CD8-positive, alpha-beta memory T cell (primary cell): ENCODE results near the gene ZNF730. TPM values are rescaled to one million over a fixed set of nuclear protein-coding genes. Genes with fewer than 3 reads are reported as not detected.
"Not testable (repeated sequence)": the region's sequence is repeated elsewhere in the genome, so short reads cannot be mapped to it uniquely, and the experiment has no call there.

ENCODE experiments used
- CTCF ChIA-PET: fragments of 350-600 bp; sonication (Branson Sonifier 250); formaldehyde crosslinking; loops from one replicate; lab custom pipeline; 2021; ENCODE audit warnings: antibody characterized with exemption; lab: Charles Lee
- POLR2A ChIA-PET: fragments of 350-600 bp; sonication (Branson Sonifier 250); formaldehyde crosslinking; loops from one replicate; lab custom pipeline; 2021; ENCODE audit warnings: antibody characterized with exemption; lab: Charles Lee
- DNase-seq, 5 donors: peaks; one replicate each; pipeline versions ENCODE4 v3.0.0 to v3.0.0-alpha.2; 2020 to 2022; ENCODE audit warnings: mixed read lengths in 1 of 5
- H3K27ac ChIP-seq: one replicate; pipeline ENCODE4 v1.7.0; 2013; ENCODE audit warnings: low read depth, mild to moderate bottlenecking, low read length, moderate library complexity
- H3K27me3 ChIP-seq: 2 replicates; pipeline ENCODE4 v1.7.0; 2013; ENCODE audit warnings: low read length, mild to moderate bottlenecking; ENCODE audit not compliant: insufficient read depth, poor library complexity, severe bottlenecking
- H3K36me3 ChIP-seq: 2 replicates; pipeline ENCODE4 v1.7.0; 2013; ENCODE audit warnings: mild to moderate bottlenecking, low read length, moderate library complexity; ENCODE audit not compliant: insufficient read depth
- H3K4me1 ChIP-seq: 2 replicates; pipeline ENCODE4 v1.7.0; 2013; ENCODE audit warnings: mild to moderate bottlenecking, low read length, moderate library complexity; ENCODE audit not compliant: insufficient read depth
- H3K4me3 ChIP-seq: 2 replicates; pipeline ENCODE4 v1.7.0; 2013; ENCODE audit warnings: mild to moderate bottlenecking, low read length
- H3K9me3 ChIP-seq: 2 replicates; pipeline ENCODE4 v1.7.0; 2013; ENCODE audit warnings: mild to moderate bottlenecking, low read length
- H3K27ac Mint-ChIP-seq, 8 donors: one replicate each; pipeline ENCODE4 v1.8.0; 2020 to 2021; ENCODE audit warnings: mixed read lengths in 8 of 8, mild to moderate bottlenecking in 6 of 8, inconsistent platforms in 3 of 8, moderate library complexity in 3 of 8
- H3K27me3 Mint-ChIP-seq, 2 donors: one replicate each; pipeline ENCODE4 v1.8.0; 2020 to 2021; ENCODE audit warnings: mixed read lengths in 2 of 2, mild to moderate bottlenecking in 1 of 2, moderate library complexity in 1 of 2
- H3K36me3 Mint-ChIP-seq, 3 donors: one replicate each; pipeline ENCODE4 v1.8.0; 2020 to 2021; ENCODE audit warnings: mixed read lengths in 3 of 3, inconsistent platforms in 1 of 3, mild to moderate bottlenecking in 1 of 3
- H3K4me1 Mint-ChIP-seq, 3 donors: one replicate each; pipeline ENCODE4 v1.8.0; 2020 to 2021; ENCODE audit warnings: mixed read lengths in 3 of 3, inconsistent platforms in 1 of 3, mild to moderate bottlenecking in 1 of 3
- H3K4me3 Mint-ChIP-seq, 7 donors: one replicate each; pipeline ENCODE4 v1.8.0; 2020 to 2021; ENCODE audit warnings: mixed read lengths in 7 of 7, mild to moderate bottlenecking in 6 of 7, moderate library complexity in 4 of 7, inconsistent platforms in 2 of 7
- H3K9me3 Mint-ChIP-seq, 5 donors: one replicate each; pipeline ENCODE4 v1.8.0; 2020 to 2022; ENCODE audit warnings: mixed read lengths in 5 of 5, mild to moderate bottlenecking in 3 of 5, moderate library complexity in 2 of 5, inconsistent platforms in 1 of 5
- polyA plus RNA-seq: library from polyadenylated mRNA; unstranded; fragments of 300-500 nt; fragmentation: Illumina TruSeq; gene quantifications from one replicate; pipeline ENCODE4 v1.2.3, GENCODE V29; 2021
- total RNA-seq, 2 experiments: library from RNA; stranded (reverse); gene quantifications; one replicate each; pipeline ENCODE4 v1.2.3, GENCODE V29; 2021

Gene ZNF730
- total and polyA plus RNA-seq, 3 experiments from 2014 or later, result 0.51 to 0.57 TPM; not detected in 1

DNA sequence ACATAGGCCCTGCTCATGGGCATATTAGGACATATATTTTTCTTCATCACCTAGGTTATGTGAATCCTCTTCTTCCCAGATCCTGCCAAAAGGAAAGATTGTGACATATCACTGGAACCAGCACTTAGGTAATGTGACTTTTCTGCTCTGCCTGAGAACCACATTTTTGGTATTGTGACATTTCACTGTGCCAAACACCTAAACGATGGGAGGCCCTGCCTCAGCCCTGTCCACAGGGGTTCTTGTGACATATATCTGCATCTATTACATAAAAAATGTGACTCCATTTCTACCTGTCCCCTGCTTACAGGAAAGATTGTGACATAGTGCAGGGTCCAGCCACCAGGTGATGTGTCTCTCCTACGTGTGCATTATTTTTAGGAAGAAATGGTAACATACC is 18.5 kb upstream of the ZNF730 start:
- H3K27me3 Mint-ChIP-seq, result peaks cover 0 to 4% of the 10 kb centered on the region in 2 donors
- Histone ChIP-seq H3K27ac (no peak overlapping the region), H3K27me3 (no peaks in the 10 kb centered on the region), H3K36me3 (no peaks in the 10 kb centered on the region), H3K9me3 (no peaks in the 10 kb centered on the region), H3K4me3 (no peak overlapping the region), H3K4me1 (no peaks in the 10 kb centered on the region)
- POLR2A ChIA-PET, result no interaction called here
- peaks cover 0 to 2% (median 0%) of the 10 kb centered on the region in 3 donors for H3K36me3 Mint-ChIP-seq
- CTCF ChIA-PET, result no interaction called here
- no peaks in the 10 kb centered on the region for H3K4me1 Mint-ChIP-seq
- H3K27ac Mint-ChIP-seq, result no peak overlapping the region
- peaks cover 4 to 24% (median 19%) of the 10 kb centered on the region in 5 donors for H3K9me3 Mint-ChIP-seq
- DNase-seq, result no peak
- no peak overlapping the region for H3K4me3 Mint-ChIP-seq

- DNase-seq, result no peak
- Histone ChIP-seq H3K36me3 (no peaks in the 10 kb centered on the region), H3K27ac (no peak overlapping the region), H3K27me3 (no peaks in the 10 kb centered on the region), H3K4me1 (no peaks in the 10 kb centered on the region), H3K9me3 (no peaks in the 10 kb centered on the region), H3K4me3 (no peak overlapping the region)
- Mint-ChIP-seq H3K27me3 (peaks cover 0 to 4% of the 10 kb centered on the region in 2 donors), H3K4me1 (no peaks in the 10 kb centered on the region), H3K4me3 (no peak overlapping the region), H3K9me3 (peaks cover 4 to 20% (median 18%) of the 10 kb centered on the region in 5 donors), H3K27ac (no peak overlapping the region), H3K36me3 (peaks cover 0 to 2% (median 0%) of the 10 kb centered on the region in 3 donors)
- ChIA-PET POLR2A (no interaction called here), CTCF (no interaction called here)
Measured at GRCh38 chr19:23098988-23099387, 17.8 kb upstream of the ZNF730 start.

DNA sequence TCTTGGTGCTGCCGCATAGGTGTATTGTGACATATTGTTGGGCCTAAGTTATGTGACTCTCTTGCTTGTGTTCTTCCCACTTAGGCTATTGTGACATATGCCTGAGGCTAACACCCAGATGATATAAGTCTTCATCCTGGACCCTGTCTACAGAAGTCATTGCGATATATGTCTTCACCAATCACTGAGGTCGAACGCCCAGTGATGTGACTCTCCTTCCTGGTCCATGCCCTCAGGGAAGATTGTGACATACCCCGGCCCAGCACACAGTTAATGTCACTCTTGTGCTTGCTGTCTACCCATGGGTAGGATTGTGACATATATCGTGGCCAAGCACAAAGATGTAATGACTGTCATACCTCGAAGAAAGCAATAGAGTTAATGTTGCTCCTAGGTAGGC is 16.9 kb upstream of the ZNF730 start:
- Mint-ChIP-seq H3K27ac (no peak overlapping the region), H3K27me3 (peaks cover 0 to 4% of the 10 kb centered on the region in 2 donors), H3K9me3 (peaks cover 3 to 18% (median 16%) of the 10 kb centered on the region in 5 donors), H3K4me1 (no peaks in the 10 kb centered on the region), H3K36me3 (peaks cover 0 to 2% (median 0%) of the 10 kb centered on the region in 3 donors), H3K4me3 (no peak overlapping the region)
- no peak for DNase-seq
- Histone ChIP-seq H3K27ac (no peak overlapping the region), H3K4me1 (no peaks in the 10 kb centered on the region), H3K9me3 (no peaks in the 10 kb centered on the region), H3K27me3 (no peaks in the 10 kb centered on the region), H3K4me3 (no peak overlapping the region), H3K36me3 (no peaks in the 10 kb centered on the region)
- ChIA-PET CTCF (no interaction called here), POLR2A (no interaction called here)

DNA sequence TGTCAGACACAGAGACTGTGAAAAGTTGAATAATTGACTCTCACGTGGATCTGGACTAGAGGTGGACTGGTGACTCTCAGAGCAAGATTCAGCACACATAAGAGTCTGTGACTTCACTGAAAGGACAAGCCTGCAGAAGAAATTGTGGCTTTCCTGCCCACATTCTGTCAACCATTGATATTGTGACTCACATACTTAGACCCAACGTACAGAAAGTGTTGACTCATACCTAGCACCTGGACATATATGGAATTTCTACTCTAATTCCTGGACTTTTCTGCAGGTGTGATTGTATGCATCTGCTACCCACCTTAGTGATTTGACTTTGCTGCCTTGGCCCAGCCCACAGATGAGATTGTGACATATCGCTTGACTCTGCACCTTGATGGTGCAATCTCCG is 15.6 kb upstream of the ZNF730 start:
- DNase-seq, result no peak
- Histone ChIP-seq H3K27ac (no peak overlapping the region), H3K4me3 (no peak overlapping the region), H3K27me3 (no peaks in the 10 kb centered on the region), H3K36me3 (no peaks in the 10 kb centered on the region), H3K9me3 (no peaks in the 10 kb centered on the region), H3K4me1 (no peaks in the 10 kb centered on the region)
- Mint-ChIP-seq H3K36me3 (no peaks in the 10 kb centered on the region), H3K27ac (no peak overlapping the region), H3K4me1 (no peaks in the 10 kb centered on the region), H3K9me3 (peaks cover 0 to 20% (median 9%) of the 10 kb centered on the region in 5 donors), H3K4me3 (no peak overlapping the region), H3K27me3 (peaks cover 0 to 3% of the 10 kb centered on the region in 2 donors)
- POLR2A ChIA-PET, result no interaction called here
- CTCF ChIA-PET, result no interaction called here

DNA sequence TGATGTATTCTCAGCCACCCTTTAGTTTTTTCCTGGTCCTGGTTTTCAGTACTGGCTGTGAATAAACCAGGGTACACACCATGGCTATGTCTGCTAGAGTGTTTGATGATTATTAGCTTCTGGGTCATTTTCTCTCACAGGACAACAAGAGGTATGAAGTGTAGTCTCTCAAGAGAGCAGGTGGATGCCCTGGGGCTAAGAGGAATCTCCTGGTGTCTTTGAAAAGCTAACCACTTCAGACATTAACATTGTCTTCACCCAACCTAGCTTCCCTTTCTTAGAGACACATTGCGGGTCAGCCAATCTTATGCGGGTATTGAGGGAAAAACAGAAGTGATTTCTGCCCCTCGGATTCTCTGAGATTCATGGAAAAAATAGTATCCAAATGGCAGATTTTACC is 1.6 kb downstream of the ZNF730 start:
- POLR2A ChIA-PET, result no interaction called here

DNA sequence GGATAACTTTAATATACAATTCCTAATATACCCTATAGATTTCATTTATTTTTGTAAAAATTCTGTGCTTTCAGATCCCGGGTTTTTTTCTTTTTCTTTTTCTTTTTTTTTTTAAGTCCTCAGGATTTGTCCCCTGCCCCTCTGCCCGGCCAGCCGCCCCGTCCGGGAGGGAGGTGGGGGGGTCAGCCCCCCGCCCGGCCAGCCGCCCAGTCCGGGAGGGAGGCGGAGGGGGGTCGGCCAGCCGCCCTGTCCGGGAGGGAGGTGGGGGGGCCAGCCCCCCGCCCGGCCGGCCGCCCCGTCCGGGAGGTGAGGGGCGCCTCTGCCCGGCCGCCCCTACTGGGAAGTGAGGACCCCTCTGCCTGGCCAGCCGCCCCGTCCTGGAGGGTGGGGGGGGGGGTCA is 17.4 kb downstream of the ZNF730 start:
- H3K27ac ChIP-seq, H3K4me3 ChIP-seq, H3K9me3 ChIP-seq, CTCF ChIA-PET, H3K36me3 Mint-ChIP-seq, H3K27me3 Mint-ChIP-seq, H3K36me3 ChIP-seq, POLR2A ChIA-PET, H3K4me1 Mint-ChIP-seq, H3K4me3 Mint-ChIP-seq, DNase-seq, H3K27ac Mint-ChIP-seq, H3K4me1 ChIP-seq, H3K27me3 ChIP-seq: not testable (repeated sequence)
- H3K9me3 Mint-ChIP-seq, result peaks cover 0 to 13% (median 6%) of the 10 kb centered on the region in 5 donors

More for the DNA sequence above, 1.6 kb downstream of the ZNF730 start:
- Mint-ChIP-seq H3K4me3 (peak overlapping the region in 1 of 7 donors; percentile 41), H3K27me3 (peaks cover 15 to 20% of the 10 kb centered on the region in 2 donors), H3K4me1 (peaks cover 2 to 7% (median 5%) of the 10 kb centered on the region in 3 donors), H3K27ac (no peak overlapping the region), H3K9me3 (peaks cover 3 to 23% (median 7%) of the 10 kb centered on the region in 5 donors), H3K36me3 (no peaks in the 10 kb centered on the region)
- DNase-seq, result no peak
- Histone ChIP-seq H3K4me3 (no peak overlapping the region), H3K4me1 (no peaks in the 10 kb centered on the region), H3K9me3 (no peaks in the 10 kb centered on the region), H3K36me3 (no peaks in the 10 kb centered on the region), H3K27me3 (no peaks in the 10 kb centered on the region), H3K27ac (no peak overlapping the region)
- CTCF ChIA-PET, result no interaction called here

DNA sequence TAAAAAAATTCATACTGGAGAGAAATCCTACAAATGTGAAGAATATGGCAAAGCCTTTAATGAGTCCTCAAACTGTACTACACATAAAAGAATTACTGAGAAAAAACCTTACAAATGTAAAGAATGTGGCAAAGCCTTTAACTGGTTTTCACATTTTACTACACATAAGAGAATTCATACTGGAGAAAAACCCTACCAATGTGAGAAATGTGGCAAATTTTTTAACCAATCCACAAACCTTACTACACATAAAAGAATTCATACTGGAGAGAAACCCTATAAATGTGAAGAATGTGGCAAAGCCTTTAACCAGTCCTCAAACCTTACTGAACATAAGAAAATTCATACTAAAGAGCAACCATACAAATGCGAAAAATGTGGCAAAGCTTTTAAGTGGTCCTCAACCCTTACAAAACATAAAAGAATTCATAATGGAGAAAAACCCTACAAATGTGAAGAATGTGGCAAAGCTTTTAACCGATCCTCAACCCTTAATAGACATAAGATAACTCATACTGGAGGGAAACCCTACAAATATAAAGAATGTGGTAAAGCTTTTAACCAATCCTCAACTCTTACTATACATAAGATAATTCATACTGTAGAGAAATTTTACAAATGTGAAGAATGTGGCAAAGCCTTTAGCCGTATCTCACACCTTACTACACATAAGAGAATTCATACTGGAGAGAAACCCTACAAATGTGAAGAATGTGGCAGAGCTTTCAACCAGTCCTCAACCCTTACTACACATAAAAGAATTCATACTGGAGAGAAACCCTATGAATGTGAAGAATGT is 29.0 kb downstream of the ZNF730 start:
- H3K4me3 ChIP-seq, result no peak overlapping the region
- Mint-ChIP-seq H3K27me3 (no peaks in the 10 kb centered on the region), H3K27ac (no peak overlapping the region), H3K4me1 (no peaks in the 10 kb centered on the region), H3K4me3 (no peak overlapping the region), H3K9me3 (peaks cover 41 to 57% (median 53%) of the 10 kb centered on the region in 5 donors), H3K36me3 (peaks cover 0 to 3% (median 2%) of the 10 kb centered on the region in 3 donors)
- no peak for DNase-seq
- ChIA-PET POLR2A (no interaction called here), CTCF (no interaction called here)
- peaks cover 8% of the 10 kb centered on the region for H3K9me3 ChIP-seq
- H3K4me1 ChIP-seq, result no peaks in the 10 kb centered on the region
- no peaks in the 10 kb centered on the region for H3K27me3 ChIP-seq
- H3K27ac ChIP-seq, result no peak overlapping the region
- no peaks in the 10 kb centered on the region for H3K36me3 ChIP-seq

- POLR2A ChIA-PET, result no interaction called here
- H3K4me1 Mint-ChIP-seq, result no peaks in the 10 kb centered on the region
Measured at GRCh38 chr19:23160766-23161165, 43.9 kb downstream of the ZNF730 start.

More at GRCh38 chr19:23160766-23161165, 43.9 kb downstream of the ZNF730 start:
- no peaks in the 10 kb centered on the region for H3K36me3 ChIP-seq
- Mint-ChIP-seq H3K9me3 (peaks cover 8 to 31% (median 14%) of the 10 kb centered on the region in 5 donors), H3K4me3 (no peak overlapping the region), H3K36me3 (no peaks in the 10 kb centered on the region), H3K27me3 (peaks cover 0 to 2% of the 10 kb centered on the region in 2 donors), H3K27ac (no peak overlapping the region)
- no peaks in the 10 kb centered on the region for H3K9me3 ChIP-seq
- H3K27me3 ChIP-seq, result no peaks in the 10 kb centered on the region
- H3K27ac ChIP-seq, result no peak overlapping the region
- no peaks in the 10 kb centered on the region for H3K4me1 ChIP-seq
- DNase-seq, result no peak
- CTCF ChIA-PET, result no interaction called here
- no peak overlapping the region for H3K4me3 ChIP-seq
